GM12872 (cell line): ENCODE results near the gene METTL13.
A peak's percentile ranks its signal among the peaks of the same experiment; 100 is the strongest.

ENCODE experiments used
- TF ChIP-seq, protein P1 (sequence below): IDR thresholded peaks from 3 replicates; pipeline ENCODE4 v1.5.1; 2011; ENCODE audit warnings: low read depth, mild to moderate bottlenecking, low read length, moderate library complexity; ENCODE audit not compliant: insufficient read depth

The METTL13 gene

GRCh38 chr1:171796592-171796991, 15.1 kb downstream of the METTL13 start:
- TF ChIP-seq, protein P1, sequence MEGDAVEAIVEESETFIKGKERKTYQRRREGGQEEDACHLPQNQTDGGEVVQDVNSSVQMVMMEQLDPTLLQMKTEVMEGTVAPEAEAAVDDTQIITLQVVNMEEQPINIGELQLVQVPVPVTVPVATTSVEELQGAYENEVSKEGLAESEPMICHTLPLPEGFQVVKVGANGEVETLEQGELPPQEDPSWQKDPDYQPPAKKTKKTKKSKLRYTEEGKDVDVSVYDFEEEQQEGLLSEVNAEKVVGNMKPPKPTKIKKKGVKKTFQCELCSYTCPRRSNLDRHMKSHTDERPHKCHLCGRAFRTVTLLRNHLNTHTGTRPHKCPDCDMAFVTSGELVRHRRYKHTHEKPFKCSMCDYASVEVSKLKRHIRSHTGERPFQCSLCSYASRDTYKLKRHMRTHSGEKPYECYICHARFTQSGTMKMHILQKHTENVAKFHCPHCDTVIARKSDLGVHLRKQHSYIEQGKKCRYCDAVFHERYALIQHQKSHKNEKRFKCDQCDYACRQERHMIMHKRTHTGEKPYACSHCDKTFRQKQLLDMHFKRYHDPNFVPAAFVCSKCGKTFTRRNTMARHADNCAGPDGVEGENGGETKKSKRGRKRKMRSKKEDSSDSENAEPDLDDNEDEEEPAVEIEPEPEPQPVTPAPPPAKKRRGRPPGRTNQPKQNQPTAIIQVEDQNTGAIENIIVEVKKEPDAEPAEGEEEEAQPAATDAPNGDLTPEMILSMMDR, result no peak

GRCh38 chr1:171798311-171798710, 16.9 kb downstream of the METTL13 start:
- TF ChIP-seq, protein P1, result no peak

DNA sequence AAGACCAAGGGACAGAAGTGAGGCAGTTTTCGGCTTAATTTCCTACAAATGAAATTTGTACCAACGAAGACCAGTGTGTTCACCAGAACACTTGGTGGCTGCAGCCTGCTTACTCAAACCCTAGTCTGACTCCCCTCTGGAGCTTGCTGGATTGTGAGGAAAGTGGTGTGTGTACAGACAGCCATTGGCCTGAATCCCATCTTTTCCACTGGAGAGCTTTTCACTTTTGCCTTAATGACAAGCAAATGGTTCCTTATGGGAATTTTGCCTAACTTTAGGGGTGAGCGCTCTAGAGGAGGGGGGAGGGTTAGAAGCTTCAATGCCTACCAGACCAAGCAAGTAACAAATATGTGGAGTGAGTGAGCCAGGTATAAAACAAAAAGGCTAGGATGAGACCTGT, 17.3 kb downstream of the METTL13 start:
- TF ChIP-seq, protein P1, result no peak

GRCh38 chr1:171799166-171799565, 17.7 kb downstream of the METTL13 start:
- TF ChIP-seq, protein P1, result no peak

DNA sequence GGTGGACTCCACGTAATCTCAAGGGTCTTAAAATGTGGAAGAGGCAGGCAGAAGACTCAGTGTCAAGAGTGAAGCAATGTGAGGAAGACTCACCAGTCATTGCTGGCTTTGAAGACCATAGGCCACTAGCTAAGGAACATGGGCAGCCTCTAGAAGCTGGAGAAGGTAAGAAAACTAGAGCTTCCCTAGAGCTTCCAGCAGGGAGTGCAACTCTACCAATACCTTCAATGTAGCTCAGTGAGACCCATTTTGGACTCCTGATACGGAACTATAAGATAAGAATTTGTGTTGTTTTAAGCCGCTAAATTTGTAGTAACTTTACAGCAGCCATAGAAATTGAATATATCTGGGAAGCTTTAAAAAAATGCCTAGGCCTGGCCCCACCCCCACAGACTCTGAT, 18.9 kb downstream of the METTL13 start:
- TF ChIP-seq, protein P1, result no peak

- TF ChIP-seq, protein P1, result no peak
Observed at GRCh38 chr1:171800851-171801250, 19.4 kb downstream of the METTL13 start.

- TF ChIP-seq, protein P1, result peak; percentile 76
Observed at GRCh38 chr1:171801487-171801891, 20.0 kb downstream of the METTL13 start.

GRCh38 chr1:171802207-171802606, 20.7 kb downstream of the METTL13 start:
- TF ChIP-seq, protein P1, result no peak
